Neural cell (in vitro differentiated cells): ENCODE data around the gene GABBR2. TPM values are rescaled to one million over a fixed set of nuclear protein-coding genes. Genes with fewer than 3 reads are reported as not detected.

Experiments
- H2AFZ ChIP-seq: fragments of 200-600, 300-800 bp; sonication (generic), shearing (Covaris generic); 2 replicates; pipeline ENCODE4 v1.6.0; 2014; ENCODE audit warnings: low read depth, mild to moderate bottlenecking, antibody characterized with exemption, low read length, moderate library complexity
- H3F3A ChIP-seq: fragments of 200-600 bp; shearing (Covaris generic); 2 replicates; pipeline ENCODE4 v1.6.1; 2016; ENCODE audit warnings: mild to moderate bottlenecking, moderate library complexity, mixed read lengths, antibody characterized with exemption, low read length; ENCODE audit not compliant: insufficient read depth, poor library complexity, severe bottlenecking
- H3K27ac ChIP-seq: fragments of 200-600, 300-800 bp; sonication (generic), shearing (Covaris generic); 2 replicates; pipeline ENCODE4 v1.5.1; 2014; ENCODE audit warnings: mild to moderate bottlenecking, low read length, moderate library complexity
- H3K27me3 ChIP-seq: fragments of 300-800, 200-600 bp; sonication (generic), shearing (Covaris generic); 2 replicates; pipeline ENCODE4 v1.6.0; 2014; ENCODE audit warnings: mild to moderate bottlenecking, low read depth, low read length, moderate library complexity; ENCODE audit not compliant: insufficient read depth
- H3K36me3 ChIP-seq: fragments of 300-800, 200-600 bp; sonication (generic), shearing (Covaris generic); 2 replicates; pipeline ENCODE4 v1.5.1; 2014; ENCODE audit warnings: mild to moderate bottlenecking, antibody characterized with exemption, low read length, moderate library complexity; ENCODE audit not compliant: insufficient read depth
- H3K4me2 ChIP-seq: fragments of 300-800, 200-600 bp; sonication (generic), shearing (Covaris generic); 2 replicates; pipeline ENCODE4 v1.6.0; 2014; ENCODE audit warnings: mild to moderate bottlenecking, low read length
- H3K4me3 ChIP-seq: fragments of 300-800, 200-600 bp; sonication (generic), shearing (Covaris generic); 2 replicates; pipeline ENCODE4 v1.5.1; 2014; ENCODE audit warnings: mild to moderate bottlenecking, low read length, moderate library complexity
- H3K79me2 ChIP-seq: fragments of 200-600 bp; shearing (Covaris generic); replicated peaks from 2 replicates; pipeline ENCODE4 v1.6.0; 2014; ENCODE audit warnings: mild to moderate bottlenecking, low read length, moderate library complexity; ENCODE audit not compliant: insufficient read depth
- H3K9ac ChIP-seq: fragments of 300-800, 200-600 bp; sonication (generic), shearing (Covaris generic); 2 replicates; pipeline ENCODE4 v1.6.1; 2016; ENCODE audit warnings: mild to moderate bottlenecking, low read length, mixed read lengths
- H3K9me2 ChIP-seq: fragments of 200-600 bp; shearing (Covaris generic); 2 replicates; pipeline ENCODE4 v1.6.1; 2016; ENCODE audit warnings: mild to moderate bottlenecking, low read length, mixed read lengths; ENCODE audit not compliant: insufficient read depth
- H3K9me3 ChIP-seq: fragments of 200-600, 300-800 bp; sonication (generic), shearing (Covaris generic); 2 replicates; pipeline ENCODE4 v1.6.1; 2016; ENCODE audit warnings: mild to moderate bottlenecking, mixed run types, low read length, moderate library complexity, mixed read lengths
- H4K20me1 ChIP-seq: fragments of 200-600 bp; shearing (Covaris generic); 2 replicates; pipeline ENCODE4 v1.6.1; 2016; ENCODE audit warnings: mild to moderate bottlenecking, mixed run types; ENCODE audit not compliant: insufficient read depth
- EP300 ChIP-seq: fragments of 450-650 bp; conservative IDR thresholded peaks from 2 replicates; pipeline ENCODE4 v1.6.1; 2014; ENCODE audit warnings: antibody characterized with exemption, mild to moderate bottlenecking, moderate library complexity; ENCODE audit not compliant: poor library complexity, severe bottlenecking
- EZH2 ChIP-seq: fragments of 200-600, 300-800 bp; shearing (Covaris generic), sonication (generic); IDR thresholded peaks from 2 replicates; pipeline ENCODE4 v1.6.1; 2014; ENCODE audit warnings: antibody characterized with exemption, low read length, borderline replicate concordance, mild to moderate bottlenecking; ENCODE audit not compliant: insufficient read depth, poor library complexity, severe bottlenecking
- MXI1 ChIP-seq: fragments of 450-650 bp; conservative IDR thresholded peaks from 2 replicates; pipeline ENCODE4 v1.6.1; 2014; ENCODE audit warnings: antibody characterized with exemption, mild to moderate bottlenecking; ENCODE audit not compliant: poor library complexity, severe bottlenecking
- POLR2AphosphoS5 ChIP-seq: IDR thresholded peaks from 2 replicates; pipeline ENCODE4 v1.6.1; 2012
- RAD21 ChIP-seq: fragments of 450-650 bp; conservative IDR thresholded peaks from 2 replicates; pipeline ENCODE4 v1.6.1; 2014; ENCODE audit warnings: antibody characterized with exemption, mild to moderate bottlenecking, moderate library complexity
- REST ChIP-seq: IDR thresholded peaks from 2 replicates; pipeline ENCODE4 v1.6.1; 2012; ENCODE audit warnings: borderline replicate concordance
- SMC3 ChIP-seq: fragments of 450-650 bp; conservative IDR thresholded peaks from 2 replicates; pipeline ENCODE4 v1.6.1; 2014; ENCODE audit warnings: antibody characterized with exemption, mild to moderate bottlenecking, moderate library complexity; ENCODE audit not compliant: poor library complexity
- TAF1 ChIP-seq: IDR thresholded peaks from 2 replicates; pipeline ENCODE4 v1.6.1; 2012; ENCODE audit warnings: low read depth
- polyA plus RNA-seq: library from polyadenylated mRNA; depleted of rRNA; stranded (reverse); fragments of >200 nt; gene quantifications from 2 replicates; pipeline ENCODE4 v1.2.3, GENCODE V29; 2014
- TF ChIP-seq, protein P1 (sequence below): fragments of 450-650 bp; IDR thresholded peaks from 2 replicates; pipeline ENCODE4 v1.5.1; 2014; ENCODE audit warnings: antibody characterized with exemption, mild to moderate bottlenecking, moderate library complexity; ENCODE audit not compliant: poor library complexity, severe bottlenecking

The GABBR2 gene
- polyA plus RNA-seq, 1 donor from 2014 or later = 7.1 TPM

DNA sequence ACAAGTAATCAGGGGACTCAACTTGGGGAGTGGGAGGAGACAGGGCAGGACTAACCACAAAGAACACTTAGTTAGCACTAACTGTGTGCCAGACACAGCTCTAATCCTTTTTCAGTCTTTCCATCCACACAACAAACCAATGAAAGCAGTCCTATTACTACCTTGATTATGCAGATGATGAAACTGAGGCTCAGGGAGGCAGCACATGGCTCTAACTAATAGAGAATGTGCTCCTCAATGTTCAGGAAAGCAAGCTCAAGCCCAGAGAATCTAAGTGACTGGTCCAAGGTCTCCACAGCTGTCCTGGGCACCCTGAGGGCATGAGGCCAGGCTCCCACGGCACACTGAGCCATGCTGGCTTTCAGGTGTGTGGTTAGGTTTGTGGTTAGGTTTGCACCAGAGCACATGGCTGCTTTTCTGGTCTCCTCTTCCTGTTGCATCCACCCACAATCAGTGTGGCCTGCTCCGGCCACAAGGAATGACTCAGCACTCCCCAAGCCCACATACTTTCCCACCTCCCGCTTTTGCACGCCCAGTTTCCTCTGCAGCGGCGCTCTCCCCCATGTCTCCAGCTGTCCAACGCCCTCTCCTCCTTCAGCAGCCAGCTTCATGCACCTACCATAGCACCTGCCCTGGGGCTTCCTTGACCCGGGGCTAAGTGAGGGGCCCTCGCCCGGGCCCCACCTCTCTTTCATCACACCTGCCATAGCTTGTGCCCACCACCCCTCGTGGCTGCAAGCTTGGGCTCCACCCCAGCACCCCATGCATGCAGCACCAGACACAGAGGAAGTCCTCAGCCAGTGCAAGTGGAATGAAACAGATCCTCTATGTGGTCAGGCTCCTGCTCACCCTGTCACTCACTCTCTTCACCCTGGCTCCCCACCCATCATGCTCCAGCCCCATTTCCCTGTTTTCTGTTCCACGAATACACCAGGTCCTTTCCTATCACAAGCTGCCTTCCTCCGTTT is 133.1 kb downstream of the GABBR2 start:
- H3K4me2 ChIP-seq = no peak overlapping the region
- no peaks in the 10 kb centered on the region for H3F3A ChIP-seq
- no peaks in the 10 kb centered on the region for H3K9me3 ChIP-seq
- H3K9ac ChIP-seq = no peak overlapping the region
- H2AFZ ChIP-seq = no peak overlapping the region
- H3K27me3 ChIP-seq = no peaks in the 10 kb centered on the region
- TF ChIP-seq RAD21 (no peak), REST (no peak), POLR2AphosphoS5 (no peak), MXI1 (no peak), SMC3 (no peak), EP300 (no peak), EZH2 (no peak), TAF1 (no peak)
- TF ChIP-seq, protein P1, sequence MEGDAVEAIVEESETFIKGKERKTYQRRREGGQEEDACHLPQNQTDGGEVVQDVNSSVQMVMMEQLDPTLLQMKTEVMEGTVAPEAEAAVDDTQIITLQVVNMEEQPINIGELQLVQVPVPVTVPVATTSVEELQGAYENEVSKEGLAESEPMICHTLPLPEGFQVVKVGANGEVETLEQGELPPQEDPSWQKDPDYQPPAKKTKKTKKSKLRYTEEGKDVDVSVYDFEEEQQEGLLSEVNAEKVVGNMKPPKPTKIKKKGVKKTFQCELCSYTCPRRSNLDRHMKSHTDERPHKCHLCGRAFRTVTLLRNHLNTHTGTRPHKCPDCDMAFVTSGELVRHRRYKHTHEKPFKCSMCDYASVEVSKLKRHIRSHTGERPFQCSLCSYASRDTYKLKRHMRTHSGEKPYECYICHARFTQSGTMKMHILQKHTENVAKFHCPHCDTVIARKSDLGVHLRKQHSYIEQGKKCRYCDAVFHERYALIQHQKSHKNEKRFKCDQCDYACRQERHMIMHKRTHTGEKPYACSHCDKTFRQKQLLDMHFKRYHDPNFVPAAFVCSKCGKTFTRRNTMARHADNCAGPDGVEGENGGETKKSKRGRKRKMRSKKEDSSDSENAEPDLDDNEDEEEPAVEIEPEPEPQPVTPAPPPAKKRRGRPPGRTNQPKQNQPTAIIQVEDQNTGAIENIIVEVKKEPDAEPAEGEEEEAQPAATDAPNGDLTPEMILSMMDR = no peak
- H3K36me3 ChIP-seq = no peaks in the 10 kb centered on the region
- H3K79me2 ChIP-seq = no peaks in the 10 kb centered on the region
- H3K9me2 ChIP-seq = no peaks in the 10 kb centered on the region
- no peaks in the 10 kb centered on the region for H4K20me1 ChIP-seq
- H3K4me3 ChIP-seq = no peak overlapping the region
- no peak overlapping the region for H3K27ac ChIP-seq

- no peaks in the 10 kb centered on the region for H3K79me2 ChIP-seq
- H3K27ac ChIP-seq = no peak overlapping the region
- H3K27me3 ChIP-seq = no peaks in the 10 kb centered on the region
- no peaks in the 10 kb centered on the region for H4K20me1 ChIP-seq
- H3K9me2 ChIP-seq = no peaks in the 10 kb centered on the region
- no peaks in the 10 kb centered on the region for H3K36me3 ChIP-seq
- H3F3A ChIP-seq = no peaks in the 10 kb centered on the region
- no peaks in the 10 kb centered on the region for H3K9me3 ChIP-seq
- no peak overlapping the region for H3K4me3 ChIP-seq
- no peak overlapping the region for H3K9ac ChIP-seq
- TF ChIP-seq EP300 (no peak), MXI1 (no peak), RAD21 (no peak), EZH2 (no peak), TAF1 (no peak), REST (no peak), POLR2AphosphoS5 (no peak), SMC3 (no peak)
- TF ChIP-seq, protein P1 = no peak
- no peak overlapping the region for H2AFZ ChIP-seq
- H3K4me2 ChIP-seq = no peak overlapping the region
These were observed 134.9 kb downstream of the GABBR2 start for GRCh38 chr9:98573749-98574278.
